Measurements from ENCODE around the gene TRPM3.
"Not testable (repeated sequence)": the region's sequence is repeated elsewhere in the genome, so short reads cannot be mapped to it uniquely, and the experiment has no call there.

The TRPM3 gene

GRCh38 chr9:71001780-71002386, 119.5 kb downstream of the TRPM3 start:
- DNase-seq (ENCODE audit: low read depth in 2 of 2), result no peak

GRCh38 chr9:70998962-70999361, 122.5 kb downstream of the TRPM3 start:
- no peak for DNase-seq (ENCODE audit: low read depth in 2 of 2)

- DNase-seq (ENCODE audit: low read depth in 2 of 2), result no peak
Observed at GRCh38 chr9:70995511-70995910, 125.9 kb downstream of the TRPM3 start.

GRCh38 chr9:70994582-70994981, 126.8 kb downstream of the TRPM3 start:
- DNase-seq (ENCODE audit: low read depth in 2 of 2), result no peak

GRCh38 chr9:70988551-70988950, 132.9 kb downstream of the TRPM3 start:
- no peak for DNase-seq (ENCODE audit: low read depth in 2 of 2)

GRCh38 chr9:70987986-70988385, 133.4 kb downstream of the TRPM3 start:
- DNase-seq (ENCODE audit: low read depth in 2 of 2), result no peak

GRCh38 chr9:70986984-70987383, 134.4 kb downstream of the TRPM3 start:
- no peak for DNase-seq (ENCODE audit: low read depth in 2 of 2)

- DNase-seq (ENCODE audit: low read depth in 2 of 2), result no peak
Observed at GRCh38 chr9:70983723-70984295, 137.6 kb downstream of the TRPM3 start.

- DNase-seq (ENCODE audit: low read depth in 2 of 2), result no peak
Observed at GRCh38 chr9:70981312-70981711, 140.1 kb downstream of the TRPM3 start.

GRCh38 chr9:70979966-70980365, 141.5 kb downstream of the TRPM3 start:
- DNase-seq (ENCODE audit: low read depth in 2 of 2), result no peak

GRCh38 chr9:70978085-70978484, 143.3 kb downstream of the TRPM3 start:
- DNase-seq (ENCODE audit: low read depth in 2 of 2), result no peak

- DNase-seq (ENCODE audit: low read depth in 2 of 2), result no peak
Observed at GRCh38 chr9:70975821-70976220, 145.6 kb downstream of the TRPM3 start.

GRCh38 chr9:70971723-70972122, 149.7 kb downstream of the TRPM3 start:
- DNase-seq (ENCODE audit: low read depth in 2 of 2), result no peak

GRCh38 chr9:70966380-70966779, 155.0 kb downstream of the TRPM3 start:
- not testable (repeated sequence) for DNase-seq (ENCODE audit: low read depth in 2 of 2)

GRCh38 chr9:70964861-70965260, 156.6 kb downstream of the TRPM3 start:
- no peak for DNase-seq (ENCODE audit: low read depth in 2 of 2)

- no peak for DNase-seq (ENCODE audit: low read depth in 2 of 2)
Observed at GRCh38 chr9:70963554-70963953, 157.9 kb downstream of the TRPM3 start.

GRCh38 chr9:70962761-70963440, 158.5 kb downstream of the TRPM3 start:
- no peak for DNase-seq (ENCODE audit: low read depth in 2 of 2)

GRCh38 chr9:70959366-70959765, 162.1 kb downstream of the TRPM3 start:
- no peak for DNase-seq (ENCODE audit: low read depth in 2 of 2)

- DNase-seq (ENCODE audit: low read depth in 2 of 2), result no peak
Observed at GRCh38 chr9:70954596-70955143, 166.8 kb downstream of the TRPM3 start.

GRCh38 chr9:70954126-70954525, 167.3 kb downstream of the TRPM3 start:
- DNase-seq (ENCODE audit: low read depth in 2 of 2), result no peak

GRCh38 chr9:70951749-70952727, 169.4 kb downstream of the TRPM3 start:
- DNase-seq (ENCODE audit: low read depth in 2 of 2), result no peak

- DNase-seq (ENCODE audit: low read depth in 2 of 2), result no peak
Observed at GRCh38 chr9:70950270-70950669, 171.2 kb downstream of the TRPM3 start.
